Measurements from ENCODE around the gene RNF150.

Gene RNF150

GRCh38 chr4:140928880-140929279 lies 204.4 kb downstream of the RNF150 start:
- DNase-seq: no peak

DNA sequence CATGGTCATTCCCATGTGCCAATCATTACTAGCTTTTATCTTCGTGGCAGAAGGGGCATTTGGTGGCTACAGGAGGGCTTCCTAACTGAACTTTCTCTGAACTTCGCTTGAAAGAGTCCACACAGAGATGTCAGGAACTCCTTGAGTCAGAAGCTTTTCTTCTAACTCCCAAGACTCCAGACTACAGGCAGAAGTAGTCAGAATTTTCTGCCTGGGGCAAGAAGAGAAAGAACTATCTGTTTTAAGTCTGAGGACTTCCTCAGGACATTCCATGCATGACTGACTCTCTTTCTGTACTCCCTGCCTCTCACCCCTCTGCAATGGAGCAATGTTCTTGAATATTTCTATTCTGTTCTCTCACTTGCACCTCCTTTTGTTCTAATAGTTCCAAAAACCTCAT lies 206.6 kb downstream of the RNF150 start:
- DNase-seq: no peak

DNA sequence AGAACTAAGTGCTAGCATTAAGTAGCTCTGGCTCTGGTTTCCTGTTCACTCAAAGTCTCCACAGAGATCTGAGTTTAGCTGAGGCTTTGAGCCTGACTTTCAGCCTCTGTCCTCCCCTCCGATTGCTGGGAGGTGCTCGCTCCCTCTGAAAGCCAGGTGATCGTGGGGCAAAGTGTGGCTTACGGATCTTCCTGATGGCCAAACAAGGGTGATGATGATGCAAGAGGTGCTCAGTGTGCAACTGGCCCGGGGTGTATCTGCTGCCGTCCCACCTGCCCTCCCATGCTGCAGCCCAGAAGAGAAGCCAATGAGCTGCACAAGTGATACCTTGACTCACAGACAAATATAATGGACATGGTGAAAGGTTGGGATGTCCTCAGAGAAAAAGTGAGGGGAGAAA lies 207.9 kb downstream of the RNF150 start:
- DNase-seq: no peak

GRCh38 chr4:140924761-140925392 lies 208.4 kb downstream of the RNF150 start:
- DNase-seq: peak in 1 of 51 donors; percentile 14

DNA sequence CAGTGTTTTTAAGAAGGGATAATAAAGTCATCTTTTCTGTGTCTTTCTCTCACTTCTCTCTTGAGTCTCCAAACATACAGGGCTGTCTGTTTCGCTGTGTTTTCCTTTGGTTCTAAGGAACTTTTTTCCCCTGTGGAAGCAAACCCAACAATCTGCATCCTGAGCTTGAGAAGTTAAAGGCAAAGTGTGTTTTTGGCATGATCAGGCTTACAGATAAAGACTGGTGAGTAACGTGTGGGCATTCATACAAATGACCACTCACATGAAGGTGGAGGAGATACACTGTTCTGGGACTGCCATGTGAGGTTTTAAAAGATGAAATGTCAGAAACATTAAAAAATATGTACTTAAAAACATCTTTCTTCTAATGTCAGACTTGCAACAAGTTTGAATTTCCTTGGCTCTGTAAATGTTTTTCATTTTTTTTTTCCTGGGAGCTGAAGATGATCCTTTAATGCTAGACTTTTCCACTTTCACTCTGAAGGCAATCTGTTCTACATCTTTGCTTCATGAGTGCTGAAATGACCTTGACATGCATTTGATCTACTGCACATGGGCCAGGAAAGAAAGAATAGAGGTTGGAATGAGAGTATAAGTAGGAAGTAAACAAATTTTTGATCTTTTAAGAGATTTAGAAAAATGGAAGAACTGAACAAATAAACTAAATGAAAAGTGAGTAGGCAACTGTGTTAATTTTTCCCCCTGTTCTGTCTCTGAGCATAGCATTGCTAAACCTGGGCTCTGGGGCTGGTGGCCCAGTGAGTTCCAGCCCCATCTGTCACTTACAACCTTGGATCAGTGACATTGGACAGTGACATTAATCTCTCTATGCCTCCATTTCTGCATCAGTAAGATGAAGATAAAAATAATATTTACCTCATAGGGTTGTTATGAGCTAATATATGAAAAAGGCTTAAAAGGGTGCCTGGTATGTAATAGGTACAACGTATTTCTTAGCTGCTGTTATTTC lies 226.0 kb downstream of the RNF150 start:
- DNase-seq: no peak

GRCh38 chr4:140904904-140905303 lies 228.4 kb downstream of the RNF150 start:
- peak in 1 of 51 donors; percentile 8 for DNase-seq

DNA sequence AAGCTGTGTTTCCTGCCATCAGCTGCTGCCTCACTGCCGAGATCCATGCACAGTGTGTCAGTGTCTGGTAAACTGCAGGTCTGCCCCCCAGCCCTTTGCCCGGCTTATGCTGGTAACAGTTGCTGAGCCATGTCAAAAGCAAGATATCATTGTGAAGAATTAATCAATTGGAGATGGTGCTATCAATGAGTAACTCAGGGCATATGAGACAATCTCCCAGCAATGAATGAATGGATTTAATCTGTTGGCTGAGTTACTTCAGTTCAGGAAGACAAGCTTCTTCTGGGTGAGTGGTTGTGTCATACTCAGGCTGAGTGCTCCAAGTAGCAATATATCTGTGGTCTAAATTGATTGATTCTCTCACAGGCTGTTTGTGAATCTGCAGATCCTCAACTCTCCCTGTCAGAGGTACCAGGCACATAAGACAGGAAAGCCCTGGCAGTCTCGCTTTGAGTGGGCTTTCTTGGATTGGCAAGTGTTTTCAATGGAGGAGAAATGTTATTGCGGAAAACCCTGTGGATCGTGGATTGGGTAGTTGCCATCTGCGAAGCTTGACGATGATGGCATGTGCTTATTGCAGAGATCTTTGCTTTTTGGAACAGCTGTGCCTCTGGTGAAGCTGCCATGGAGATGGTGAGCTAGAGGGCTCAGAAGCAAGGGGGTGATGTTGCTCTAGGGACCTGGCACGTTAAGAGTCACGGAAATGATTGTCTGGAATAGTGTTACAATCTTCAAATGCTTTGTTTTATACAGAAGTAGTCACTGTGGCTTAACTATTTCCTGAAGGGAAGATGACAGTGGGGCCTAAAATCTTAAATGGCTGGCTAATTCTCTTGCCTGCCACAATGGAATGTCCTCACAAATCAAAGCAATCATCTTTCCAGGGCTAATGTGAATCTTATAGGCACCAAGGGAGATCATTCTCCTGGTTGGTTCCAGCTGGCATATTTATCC lies 229.5 kb downstream of the RNF150 start:
- no peak for DNase-seq

- no peak for DNase-seq
These were observed 231.4 kb downstream of the RNF150 start for GRCh38 chr4:140901736-140902336.

GRCh38 chr4:140893939-140894338 lies 239.3 kb downstream of the RNF150 start:
- DNase-seq: no peak

- no peak for DNase-seq
These were observed 245.2 kb downstream of the RNF150 start for GRCh38 chr4:140888054-140888453.

DNA sequence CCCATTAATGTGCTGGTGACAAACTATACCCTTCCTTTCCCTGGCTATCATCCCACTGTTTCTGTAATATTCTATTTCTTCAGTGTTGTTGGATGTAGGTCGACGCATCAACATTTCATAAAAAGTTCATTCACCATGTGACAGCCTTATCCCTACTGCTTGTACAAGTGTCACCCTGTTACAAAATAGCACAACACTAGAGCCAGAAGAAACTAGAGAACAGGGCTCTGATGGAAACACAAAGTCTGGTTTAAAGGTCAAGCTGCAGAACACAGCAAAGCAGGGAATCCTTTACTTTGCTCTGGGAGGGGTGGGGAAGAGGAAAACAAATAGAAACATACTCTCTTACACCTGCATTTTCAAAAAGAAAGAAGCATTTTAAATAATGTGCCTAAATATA lies 245.8 kb downstream of the RNF150 start:
- no peak for DNase-seq

DNA sequence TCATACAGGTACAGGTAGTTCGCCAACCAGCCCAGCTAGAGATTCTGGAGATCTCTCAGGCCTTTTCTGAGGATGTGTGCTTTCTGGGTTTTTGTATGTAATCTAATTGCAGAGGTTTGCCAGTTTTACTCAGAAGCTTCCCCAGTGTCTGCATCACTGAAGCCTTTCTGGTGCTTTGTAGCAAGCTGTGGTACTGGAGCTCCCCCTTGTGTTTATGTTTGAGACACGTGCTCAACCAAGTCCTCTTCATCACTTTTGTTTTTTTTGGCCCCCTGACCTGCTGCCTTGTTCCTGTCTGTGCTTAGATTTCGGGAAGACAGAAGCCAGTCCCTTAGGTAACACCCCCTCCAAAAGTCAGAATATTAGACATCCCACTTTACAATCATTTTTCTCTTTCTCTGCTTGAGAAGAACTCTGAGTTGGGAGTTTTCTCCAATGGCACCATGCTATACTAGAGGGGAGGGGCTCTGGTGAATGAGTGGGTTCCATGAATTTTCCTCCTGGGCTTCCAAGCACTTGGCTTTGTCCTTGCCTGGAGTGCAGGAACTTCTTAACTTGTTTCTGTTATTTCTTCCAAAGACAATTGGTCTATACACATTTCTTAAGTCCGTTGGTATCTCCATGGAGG lies 248.7 kb downstream of the RNF150 start:
- DNase-seq: peak in 12 of 51 donors; percentile 1 to 23 (median 5)

- no peak for DNase-seq
These were observed 255.5 kb downstream of the RNF150 start for GRCh38 chr4:140877781-140878180.

GRCh38 chr4:140876615-140877364 lies 256.5 kb downstream of the RNF150 start:
- DNase-seq: no peak

- no peak for DNase-seq
These were observed 257.4 kb downstream of the RNF150 start for GRCh38 chr4:140875746-140876452.

DNA sequence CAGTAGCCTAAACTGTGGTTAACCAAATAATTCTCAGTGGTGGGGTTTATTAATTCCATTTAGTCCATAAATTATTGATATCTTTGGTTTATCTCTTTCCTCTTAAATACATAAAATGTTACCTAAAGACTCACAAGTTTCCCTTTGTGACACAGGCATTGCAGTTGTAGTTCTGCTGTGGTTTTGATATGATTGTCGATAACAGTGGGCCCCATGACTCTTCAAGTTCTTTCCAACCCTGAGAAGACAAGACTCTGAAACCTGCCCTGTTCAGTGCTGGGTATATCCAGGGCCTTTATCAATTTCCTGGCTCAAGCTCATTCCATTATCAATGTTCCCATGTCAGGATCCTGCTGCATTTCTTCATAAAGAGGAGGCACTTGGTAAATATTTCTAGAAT lies 259.2 kb downstream of the RNF150 start:
- DNase-seq: no peak

- DNase-seq: no peak
These were observed 261.9 kb downstream of the RNF150 start for GRCh38 chr4:140871368-140871767.

DNA sequence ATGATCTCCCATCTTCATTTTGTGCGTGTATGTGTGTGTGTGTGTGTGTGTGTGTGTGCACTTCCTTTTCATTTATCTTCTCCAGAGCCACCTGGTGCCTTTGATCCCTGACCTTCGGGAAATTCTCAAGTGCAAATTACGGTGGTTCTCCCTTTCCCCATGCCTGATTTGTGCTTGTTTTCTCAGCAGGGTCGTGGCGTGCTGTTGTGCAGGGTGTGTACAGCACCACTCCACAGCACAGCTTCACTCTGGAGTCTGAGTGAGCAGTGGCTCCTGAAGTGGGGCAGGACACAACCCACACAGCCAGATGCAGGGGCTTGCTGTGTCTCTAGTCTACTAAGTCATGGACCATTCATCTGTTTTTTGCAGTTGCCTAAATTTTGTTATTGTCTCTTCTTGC lies 262.8 kb downstream of the RNF150 start:
- DNase-seq: no peak

DNA sequence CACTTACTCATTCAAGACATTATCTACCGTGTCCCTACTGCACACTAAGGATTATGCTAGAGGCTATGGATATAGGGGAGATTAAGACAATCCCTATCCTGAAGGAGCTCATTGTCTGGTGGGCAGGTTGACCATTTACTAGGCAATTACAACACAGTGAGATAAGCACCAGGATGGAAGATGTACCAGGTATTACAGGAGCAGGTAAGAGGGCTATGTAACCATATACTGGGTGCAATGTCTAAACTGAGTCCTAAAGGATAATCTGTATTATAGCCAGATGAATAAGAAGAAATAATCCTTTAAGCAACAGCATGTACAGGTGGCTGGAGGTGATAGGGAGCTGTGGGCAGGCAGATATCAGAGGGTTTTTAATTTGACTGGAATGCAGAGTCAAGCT lies 263.8 kb downstream of the RNF150 start:
- no peak for DNase-seq

Data from hypothalamus (tissue), 51 donors.